ENCODE results near the gene CEP126. TPM values are rescaled to one million over a fixed set of nuclear protein-coding genes. Genes with fewer than 3 reads are reported as not detected.
"Not testable (repeated sequence)": the region's sequence is repeated elsewhere in the genome, so short reads cannot be mapped to it uniquely, and the experiment has no call there.

Gene CEP126
- total RNA-seq, 1 experiment from 2014 or later, result 0.26 TPM

- in situ Hi-C loops (cut with HindIII; ENCODE audit: low pct_unique_long_range_greater_than_20kb, low sequenced_read_pairs); DNase-seq (ENCODE audit: low read depth, low spot score): not testable (repeated sequence)
These were observed 79.3 kb downstream of the CEP126 start for GRCh38 chr11:101994052-101994469.

GRCh38 chr11:101996111-101996510 lies 81.3 kb downstream of the CEP126 start:
- DNase-seq (ENCODE audit: low read depth, low spot score), result no peak
- in situ Hi-C loops (cut with HindIII; ENCODE audit: low pct_unique_long_range_greater_than_20kb, low sequenced_read_pairs), result no loop called here

- in situ Hi-C loops (cut with HindIII; ENCODE audit: low pct_unique_long_range_greater_than_20kb, low sequenced_read_pairs), result no loop called here
- DNase-seq (ENCODE audit: low read depth, low spot score), result no peak
These were observed 87.0 kb downstream of the CEP126 start for GRCh38 chr11:102001657-102002338.

GRCh38 chr11:102004220-102004619 lies 89.4 kb downstream of the CEP126 start:
- in situ Hi-C loops (cut with HindIII; ENCODE audit: low pct_unique_long_range_greater_than_20kb, low sequenced_read_pairs), result no loop called here
- DNase-seq (ENCODE audit: low read depth, low spot score), result no peak

- no peak for DNase-seq (ENCODE audit: low read depth, low spot score)
These were observed 90.5 kb downstream of the CEP126 start for GRCh38 chr11:102005306-102005705.

GRCh38 chr11:102006835-102007566 lies 92.2 kb downstream of the CEP126 start:
- in situ Hi-C loops (cut with HindIII; ENCODE audit: low pct_unique_long_range_greater_than_20kb, low sequenced_read_pairs), result no loop called here
- no peak for DNase-seq (ENCODE audit: low read depth, low spot score)

More at GRCh38 chr11:102005306-102005705, 90.5 kb downstream of the CEP126 start:
- in situ Hi-C loops (cut with HindIII; ENCODE audit: low pct_unique_long_range_greater_than_20kb, low sequenced_read_pairs), result no loop called here

DNA sequence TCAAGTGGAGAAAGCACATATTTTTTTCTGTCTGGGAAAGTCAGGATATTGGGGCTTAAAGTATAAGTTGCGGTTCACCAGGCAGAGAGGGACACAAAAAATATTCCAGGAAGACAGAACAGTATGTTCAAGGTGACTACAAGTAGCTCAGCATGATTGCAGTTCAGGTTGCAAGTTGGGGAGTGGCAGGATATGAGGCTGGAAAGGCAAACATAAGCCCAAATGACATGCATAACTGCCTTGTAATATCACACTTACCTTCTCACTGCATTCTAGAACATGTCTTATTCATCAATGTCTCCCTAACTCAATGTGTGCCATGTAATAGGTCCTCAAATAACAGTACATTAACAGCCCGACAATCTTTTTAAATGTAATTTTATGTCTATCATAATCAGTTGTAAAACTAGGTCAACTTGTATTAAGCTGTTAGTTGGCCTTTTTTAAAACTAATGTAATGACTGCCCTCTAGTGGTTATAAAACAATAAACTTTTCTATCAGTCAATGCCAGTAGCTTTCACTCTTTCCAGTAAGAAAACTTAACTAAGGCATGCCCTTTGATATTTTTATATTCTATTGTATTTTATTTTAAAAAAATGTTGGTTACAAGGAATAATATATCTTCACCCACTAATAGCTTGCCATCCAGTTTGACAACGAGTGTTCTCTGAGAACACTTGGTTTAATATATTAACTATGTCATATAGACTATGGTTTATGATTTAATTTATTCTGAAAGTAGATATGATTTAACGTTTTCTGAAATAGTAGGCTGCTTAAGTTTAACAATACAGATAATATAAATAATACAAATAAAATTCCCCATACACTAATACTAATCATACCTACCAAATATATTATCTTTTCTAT lies 93.0 kb downstream of the CEP126 start:
- in situ Hi-C loops (cut with HindIII; ENCODE audit: low pct_unique_long_range_greater_than_20kb, low sequenced_read_pairs), result no loop called here

DNA sequence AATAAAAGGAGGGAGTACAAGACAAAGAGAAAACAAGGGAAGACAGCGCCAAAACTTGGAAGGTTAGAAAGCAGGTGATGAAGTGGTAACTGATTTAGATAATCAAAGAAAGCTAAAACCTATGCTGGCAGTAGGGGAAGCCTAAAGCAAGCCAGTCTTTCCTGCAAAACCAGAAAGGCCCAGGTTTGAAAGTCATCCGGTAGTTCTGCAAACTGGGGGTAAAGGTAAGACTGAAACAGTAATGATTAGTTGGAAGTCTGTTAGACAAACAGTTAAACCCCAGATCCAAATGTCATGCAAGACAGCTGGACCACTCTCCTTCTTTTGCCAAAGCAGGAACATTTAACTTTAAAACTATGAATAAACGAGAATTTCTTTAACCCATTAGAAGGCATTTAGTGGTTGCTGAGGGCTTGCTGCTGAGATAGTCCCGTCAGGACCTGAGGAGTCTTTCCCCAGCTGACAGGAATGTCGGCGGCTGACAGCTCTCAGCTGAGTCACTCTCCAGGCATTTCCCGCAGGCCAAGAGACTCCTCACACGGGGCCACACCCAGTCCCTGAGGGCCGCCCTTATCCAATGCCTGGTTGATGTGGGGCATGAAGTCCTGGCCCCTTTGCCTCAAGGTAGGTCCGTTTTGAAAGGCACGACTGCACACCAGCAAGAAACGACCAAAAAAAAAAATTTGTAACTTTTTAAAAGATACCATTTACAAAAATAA lies 96.1 kb downstream of the CEP126 start:
- peak; percentile 67 for DNase-seq (ENCODE audit: low read depth, low spot score)
- in situ Hi-C loops (cut with HindIII; ENCODE audit: low pct_unique_long_range_greater_than_20kb, low sequenced_read_pairs), result no loop called here

More for the DNA sequence above, 93.0 kb downstream of the CEP126 start:
- peak; percentile 59 for DNase-seq (ENCODE audit: low read depth, low spot score)

DNA sequence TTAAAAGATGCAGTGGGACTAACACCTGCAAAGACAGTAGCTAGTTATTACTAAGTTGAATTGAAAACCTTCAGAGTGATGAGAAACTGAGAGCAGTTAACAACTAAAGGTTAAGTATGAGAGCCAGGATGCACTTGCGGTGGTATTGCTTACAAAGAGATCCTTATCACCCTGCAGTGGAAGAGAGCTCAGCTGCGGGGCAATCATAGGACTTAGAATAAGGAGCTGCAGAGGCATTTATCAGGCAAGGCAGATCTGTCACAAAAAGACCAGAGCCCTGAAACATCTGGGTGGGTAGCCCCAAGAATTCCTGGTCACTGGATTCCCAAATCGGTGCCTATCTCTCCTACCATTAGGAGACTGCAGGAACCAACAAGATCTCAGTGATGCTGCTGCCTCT lies 98.1 kb downstream of the CEP126 start:
- no peak for DNase-seq (ENCODE audit: low read depth, low spot score)
- in situ Hi-C loops (cut with HindIII; ENCODE audit: low pct_unique_long_range_greater_than_20kb, low sequenced_read_pairs), result no loop called here

DNA sequence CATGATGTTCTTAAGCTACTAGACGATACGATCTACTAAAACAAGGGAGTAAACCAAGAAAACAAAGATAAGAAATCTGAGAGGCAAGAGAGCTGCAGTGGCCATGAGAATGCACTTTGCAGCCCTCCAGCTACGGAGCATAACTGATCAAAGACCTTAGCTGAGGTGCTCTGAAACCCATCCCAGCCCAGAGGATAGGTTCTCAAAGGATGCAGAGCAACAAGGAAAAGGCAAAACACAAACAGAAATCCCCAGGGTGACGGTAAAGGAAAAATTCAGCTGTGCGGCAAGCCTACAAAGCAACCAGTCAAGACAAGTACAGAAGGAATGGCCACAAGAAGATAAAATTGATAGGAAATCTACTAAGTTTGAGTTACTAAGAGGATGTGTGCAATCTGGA lies 99.9 kb downstream of the CEP126 start:
- in situ Hi-C loops (cut with HindIII; ENCODE audit: low pct_unique_long_range_greater_than_20kb, low sequenced_read_pairs), result no loop called here
- no peak for DNase-seq (ENCODE audit: low read depth, low spot score)

GRCh38 chr11:102017026-102017425 lies 102.2 kb downstream of the CEP126 start:
- no peak for DNase-seq (ENCODE audit: low read depth, low spot score)
- in situ Hi-C loops (cut with HindIII; ENCODE audit: low pct_unique_long_range_greater_than_20kb, low sequenced_read_pairs), result no loop called here

GRCh38 chr11:102026217-102026616 lies 111.4 kb downstream of the CEP126 start:
- DNase-seq (ENCODE audit: low read depth, low spot score), result no peak
- in situ Hi-C loops (cut with HindIII; ENCODE audit: low pct_unique_long_range_greater_than_20kb, low sequenced_read_pairs), result no loop called here

DNA sequence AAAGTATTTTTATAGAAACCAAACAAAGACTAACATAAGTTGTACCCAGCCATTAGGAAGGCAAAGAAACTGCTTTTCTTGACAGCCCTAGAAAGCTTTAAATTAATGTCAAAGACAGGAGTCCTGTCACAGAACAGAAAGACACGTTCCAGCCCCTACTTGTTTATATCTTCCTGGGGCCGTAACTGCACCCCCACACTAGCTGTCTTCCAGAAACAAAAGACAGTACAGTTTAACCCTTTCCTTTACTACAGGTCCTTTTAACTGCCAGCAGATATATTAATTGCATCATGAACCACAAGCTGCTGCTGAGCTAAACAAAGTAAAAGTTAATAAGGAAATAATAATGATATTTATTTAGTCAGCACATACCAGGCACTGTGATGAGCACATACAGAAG lies 112.1 kb downstream of the CEP126 start:
- in situ Hi-C loops (cut with HindIII; ENCODE audit: low pct_unique_long_range_greater_than_20kb, low sequenced_read_pairs), result no loop called here
- DNase-seq (ENCODE audit: low read depth, low spot score), result no peak

GRCh38 chr11:102036757-102037156 lies 121.9 kb downstream of the CEP126 start:
- no peak for DNase-seq (ENCODE audit: low read depth, low spot score)

GRCh38 chr11:102046841-102047240 lies 132.0 kb downstream of the CEP126 start:
- no peak for DNase-seq (ENCODE audit: low read depth, low spot score)
- in situ Hi-C loops (cut with HindIII; ENCODE audit: low pct_unique_long_range_greater_than_20kb, low sequenced_read_pairs), result no loop called here

More at GRCh38 chr11:102036757-102037156, 121.9 kb downstream of the CEP126 start:
- in situ Hi-C loops (cut with HindIII; ENCODE audit: low pct_unique_long_range_greater_than_20kb, low sequenced_read_pairs), result no loop called here

DNA sequence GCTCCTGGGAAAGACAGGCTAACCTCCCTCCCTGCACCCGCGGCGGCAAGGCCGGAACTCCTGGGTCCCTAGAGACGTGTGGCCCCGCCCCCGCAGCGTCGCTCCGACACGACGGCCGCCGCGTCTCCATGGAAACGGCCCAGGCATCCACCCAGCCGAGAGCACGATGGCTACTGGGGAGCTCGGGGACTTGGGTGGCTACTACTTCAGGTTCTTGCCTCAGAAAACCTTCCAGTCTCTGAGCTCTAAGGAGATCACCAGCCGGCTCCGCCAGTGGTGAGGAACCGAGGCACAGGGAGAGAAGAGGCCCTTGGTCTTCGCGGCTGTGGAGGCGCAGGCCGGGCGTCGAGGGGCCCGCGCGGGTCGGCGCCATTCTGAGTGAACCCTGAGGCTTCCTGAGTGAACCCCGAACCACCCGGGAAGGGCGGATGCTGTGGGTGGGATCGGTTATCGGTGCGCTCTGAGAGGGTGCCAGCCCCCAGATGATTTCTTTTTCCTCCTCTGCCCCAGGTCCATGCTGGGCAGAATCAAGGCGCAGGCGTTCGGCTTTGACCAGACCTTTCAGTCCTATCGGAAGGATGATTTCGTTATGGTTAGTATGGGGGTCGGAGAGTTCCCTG lies 132.6 kb downstream of the CEP126 start, which contains the start of gene CFAP300:
TSS of gene CFAP300 (plus strand) at position 133 of the 620 bp plus-strand sequence. CDS start at position 167, 34 bp downstream.
- in situ Hi-C loops (cut with HindIII; ENCODE audit: low pct_unique_long_range_greater_than_20kb, low sequenced_read_pairs), result no loop called here
- no peak for DNase-seq (ENCODE audit: low read depth, low spot score)

All from SK-MEL-5 (cell line).